Right hindlimb (tissue), 1 donor: ENCODE results near the gene RABGAP1L.
"Not testable (repeated sequence)": the region's sequence is repeated elsewhere in the genome, so short reads cannot be mapped to it uniquely, and the experiment has no call there.

Experiments
- DNase-seq: peaks from one replicate; pipeline ENCODE4 v3.0.0-alpha.2; 2018

The RABGAP1L gene

DNA sequence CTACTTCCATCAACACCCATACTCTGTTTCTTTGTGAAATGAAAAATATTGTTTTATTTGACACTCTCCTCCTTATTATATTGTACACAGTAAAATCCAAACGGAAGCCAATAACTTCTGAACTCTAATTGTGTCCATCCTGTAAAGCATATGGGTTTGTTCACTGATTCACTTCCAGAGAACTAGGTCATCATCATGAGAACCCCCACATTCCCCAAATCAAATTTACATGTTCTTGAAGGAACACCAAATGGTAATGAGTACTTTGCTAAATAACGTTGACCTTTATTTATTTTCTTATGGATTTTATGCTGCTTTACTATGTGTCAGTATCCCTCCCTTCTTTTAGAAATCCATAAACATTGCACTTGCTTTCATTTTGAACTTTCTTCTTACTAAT is 627.0 kb downstream of the RABGAP1L start:
- DNase-seq, result no peak

- DNase-seq, result no peak
Measured at GRCh38 chr1:174786760-174787159, 627.4 kb downstream of the RABGAP1L start.

DNA sequence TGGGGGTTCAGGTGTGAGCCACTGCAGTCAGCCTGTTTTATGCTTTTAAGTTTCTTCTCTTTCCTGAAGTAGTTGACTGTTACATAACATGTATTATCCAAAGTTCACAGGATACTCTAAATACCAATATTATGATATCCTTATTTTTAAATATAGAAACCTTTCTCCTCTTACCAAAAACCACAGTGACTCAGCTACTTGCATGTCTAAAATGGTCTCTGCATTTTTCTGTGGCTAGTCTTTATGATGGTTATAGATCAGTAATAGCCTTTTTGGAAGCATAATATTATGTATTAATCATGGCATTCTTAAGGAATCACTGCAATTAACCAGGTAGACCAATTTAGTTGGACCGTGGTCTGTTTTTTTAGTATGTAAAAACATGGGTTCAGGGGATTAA is 629.7 kb downstream of the RABGAP1L start:
- DNase-seq, result no peak

DNA sequence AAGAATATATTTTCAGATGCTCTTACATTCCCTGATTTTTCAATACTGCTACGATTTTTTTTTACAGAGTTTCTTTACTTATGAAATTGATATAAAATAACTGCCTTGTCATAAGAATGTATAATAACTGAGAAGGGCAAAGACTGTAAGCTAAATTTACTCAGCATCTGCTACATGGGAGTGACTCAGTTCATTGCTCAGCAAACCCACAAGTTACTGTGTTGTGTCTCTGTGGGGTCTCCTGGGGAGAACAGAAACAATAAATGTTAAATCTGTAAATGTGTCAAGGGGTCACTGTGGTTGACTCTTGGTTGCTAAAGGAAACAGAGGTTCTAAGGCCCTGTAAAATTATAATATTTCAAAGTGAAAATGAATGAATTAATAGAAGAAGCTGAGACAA is 630.1 kb downstream of the RABGAP1L start:
- DNase-seq, result no peak

GRCh38 chr1:174791863-174792262 is 632.5 kb downstream of the RABGAP1L start:
- no peak for DNase-seq

GRCh38 chr1:174794861-174795260 is 635.5 kb downstream of the RABGAP1L start:
- DNase-seq, result no peak

DNA sequence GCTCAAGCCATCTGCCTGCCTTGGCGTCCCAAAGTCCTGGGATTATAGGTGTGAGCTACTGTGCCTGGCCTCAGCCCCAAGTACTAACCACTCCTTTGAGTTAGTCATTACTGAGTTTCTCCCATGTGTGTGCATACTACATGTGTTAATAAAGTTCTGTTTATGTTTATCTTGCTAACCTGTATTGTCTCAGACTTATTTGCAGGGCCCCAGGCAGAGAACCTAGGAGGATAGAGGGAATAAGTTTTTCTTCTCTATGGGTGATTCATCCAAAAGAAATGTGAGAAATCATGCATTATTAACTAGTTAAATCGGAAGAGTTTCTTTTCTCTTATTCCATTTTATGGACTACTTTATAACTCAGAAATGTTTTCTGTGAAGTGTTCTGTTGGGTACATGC is 636.5 kb downstream of the RABGAP1L start:
- DNase-seq, result no peak

DNA sequence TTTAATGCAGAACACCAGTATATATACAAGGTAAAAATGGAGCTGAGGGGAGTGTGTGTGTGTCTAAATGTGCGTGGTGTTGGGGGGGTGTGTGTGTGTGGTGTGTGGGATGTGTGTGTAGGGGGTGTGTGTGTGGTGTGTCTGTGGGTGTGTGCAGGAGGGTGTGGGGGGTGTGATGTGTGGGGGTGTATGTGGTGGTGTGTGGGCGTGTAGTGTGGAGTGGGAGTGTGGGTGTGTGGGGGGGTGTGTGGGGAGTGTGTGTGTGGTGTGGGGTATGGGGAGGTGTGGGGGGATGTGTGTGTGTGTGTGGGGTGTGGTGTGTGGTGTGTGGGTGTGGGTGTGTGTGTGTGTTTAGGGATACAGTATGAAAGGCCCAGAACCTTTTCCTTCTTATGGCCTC is 638.1 kb downstream of the RABGAP1L start:
- DNase-seq, result no peak

GRCh38 chr1:174799136-174799479 is 639.8 kb downstream of the RABGAP1L start:
- no peak for DNase-seq

GRCh38 chr1:174800216-174800851 is 641.0 kb downstream of the RABGAP1L start:
- DNase-seq, result peak; percentile 45

DNA sequence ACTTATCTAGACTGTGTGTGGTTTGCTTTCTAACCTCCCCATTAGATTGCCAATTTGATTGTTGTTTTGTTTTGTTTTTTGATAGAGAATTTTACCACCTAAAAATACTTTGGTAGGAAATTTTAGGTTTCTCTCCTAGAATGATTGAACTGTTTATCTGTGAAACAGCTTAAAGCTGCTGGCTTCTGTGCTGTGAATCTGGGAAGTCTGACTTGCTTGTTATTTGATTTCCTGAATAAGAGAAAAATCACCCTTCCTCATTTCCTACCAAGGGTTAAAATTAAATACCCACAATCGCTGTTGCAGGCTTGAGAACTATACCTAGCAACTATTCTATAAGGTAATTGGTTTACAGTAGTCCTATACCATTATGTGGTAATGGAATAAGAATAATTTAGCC is 641.6 kb downstream of the RABGAP1L start:
- no peak for DNase-seq

DNA sequence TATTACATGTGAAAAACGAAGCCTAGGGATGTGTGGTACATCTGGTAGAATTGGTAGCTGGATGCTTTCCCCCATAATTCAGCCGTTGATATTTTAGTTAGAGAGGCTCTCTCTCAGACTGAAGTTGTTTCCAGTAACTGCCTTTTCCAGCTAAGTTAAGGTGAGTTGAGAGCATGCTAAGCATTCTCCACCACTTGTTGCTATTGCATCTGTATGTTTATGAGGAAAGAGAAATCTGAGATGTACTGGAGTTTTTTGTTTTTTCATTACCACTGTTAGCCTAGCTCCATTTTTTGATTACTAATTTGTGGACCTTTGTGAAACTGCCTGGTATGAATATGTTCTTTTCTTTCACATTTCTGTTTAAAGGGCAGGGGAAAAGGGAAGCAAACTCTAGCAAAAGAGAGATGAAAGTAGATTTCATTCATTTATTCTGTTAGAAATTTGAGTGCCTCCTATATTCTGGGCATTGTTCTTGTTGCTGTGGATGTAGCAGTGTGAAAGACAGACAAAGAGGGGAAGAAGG is 650.5 kb downstream of the RABGAP1L start:
- no peak for DNase-seq

GRCh38 chr1:174812016-174812415 is 652.7 kb downstream of the RABGAP1L start:
- no peak for DNase-seq

DNA sequence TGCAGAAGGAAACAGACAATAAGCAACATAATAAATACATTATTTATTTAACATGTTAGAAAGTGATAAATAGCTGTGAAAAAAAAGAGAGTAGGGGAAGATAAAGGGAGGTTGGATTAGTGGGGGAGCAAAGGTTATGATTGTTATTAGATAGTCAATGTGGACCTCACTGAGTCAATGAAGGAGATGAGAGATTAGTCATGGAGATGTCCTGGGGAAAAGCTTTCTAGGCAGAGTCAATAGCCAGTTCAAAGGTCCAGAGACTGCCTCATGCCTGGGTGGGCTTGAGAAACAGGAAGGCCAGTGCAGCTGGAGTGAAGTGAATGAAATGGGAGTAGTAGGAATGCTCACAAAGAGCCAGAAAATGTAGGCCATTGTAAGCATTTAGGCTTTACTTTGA is 653.3 kb downstream of the RABGAP1L start:
- DNase-seq, result no peak

DNA sequence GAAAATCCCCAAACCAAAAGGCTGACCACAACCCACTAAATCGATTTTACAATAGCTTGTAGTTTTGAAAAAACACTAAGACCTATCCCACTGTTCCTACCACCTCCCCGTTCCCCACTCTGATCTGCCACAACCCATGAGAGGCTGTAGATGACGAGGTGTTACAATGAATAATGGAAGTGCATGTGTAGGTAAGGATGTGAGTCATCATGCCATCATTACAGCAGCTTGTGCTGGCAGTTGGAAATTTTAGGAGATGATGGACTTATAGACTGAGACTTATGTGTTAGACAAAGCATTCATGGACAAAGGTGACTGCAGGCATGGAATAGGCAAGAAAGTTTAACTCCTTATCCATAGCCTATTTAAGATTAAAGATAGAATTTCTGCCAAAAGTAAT is 655.7 kb downstream of the RABGAP1L start:
- DNase-seq, result no peak

DNA sequence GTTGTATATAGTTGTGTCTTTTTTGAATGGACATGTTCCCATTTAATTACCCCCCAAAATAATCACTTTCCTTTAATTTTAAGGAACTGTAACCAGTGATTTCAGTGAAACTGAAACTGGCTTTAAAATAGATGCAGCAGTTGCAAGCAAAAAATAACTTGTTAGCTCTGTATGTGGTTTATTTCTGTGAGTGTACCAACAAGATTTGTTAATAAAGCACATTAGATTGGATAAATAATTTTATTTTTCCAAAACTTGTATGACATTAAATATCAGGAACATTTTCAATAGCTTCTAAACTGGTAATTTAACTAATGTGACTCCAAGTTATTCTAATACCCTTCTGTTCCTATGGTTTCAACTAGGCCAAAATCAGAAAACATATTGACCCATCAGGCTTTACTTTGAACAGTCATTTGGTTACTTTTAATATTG is 656.2 kb downstream of the RABGAP1L start:
- DNase-seq, result no peak

DNA sequence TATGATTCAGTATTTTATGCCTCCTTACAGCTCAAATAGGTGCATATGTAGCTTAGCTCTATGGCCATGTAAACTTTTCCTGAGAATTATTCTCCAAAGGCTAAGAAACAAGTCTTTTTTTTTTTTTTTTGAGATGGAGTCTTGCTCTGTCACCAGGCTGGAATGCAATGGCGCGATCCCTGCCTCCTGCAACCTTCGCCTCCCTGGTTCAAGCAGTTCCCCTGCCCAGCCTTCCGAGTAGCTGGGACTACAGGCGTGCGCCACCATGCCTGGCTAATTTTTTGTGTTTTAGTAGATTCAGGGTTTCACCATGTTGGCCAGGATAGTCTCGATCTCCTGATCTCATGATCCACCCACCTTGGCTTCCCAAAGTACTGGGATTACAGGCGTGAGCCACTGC is 657.3 kb downstream of the RABGAP1L start:
- DNase-seq, result not testable (repeated sequence)

- DNase-seq, result no peak
Measured at GRCh38 chr1:174818014-174818616, 658.8 kb downstream of the RABGAP1L start.

- DNase-seq, result no peak
Measured at GRCh38 chr1:174818951-174819350, 659.6 kb downstream of the RABGAP1L start.

- DNase-seq, result no peak
Measured at GRCh38 chr1:174819596-174819995, 660.3 kb downstream of the RABGAP1L start.

GRCh38 chr1:174825127-174825526 is 665.8 kb downstream of the RABGAP1L start:
- no peak for DNase-seq

DNA sequence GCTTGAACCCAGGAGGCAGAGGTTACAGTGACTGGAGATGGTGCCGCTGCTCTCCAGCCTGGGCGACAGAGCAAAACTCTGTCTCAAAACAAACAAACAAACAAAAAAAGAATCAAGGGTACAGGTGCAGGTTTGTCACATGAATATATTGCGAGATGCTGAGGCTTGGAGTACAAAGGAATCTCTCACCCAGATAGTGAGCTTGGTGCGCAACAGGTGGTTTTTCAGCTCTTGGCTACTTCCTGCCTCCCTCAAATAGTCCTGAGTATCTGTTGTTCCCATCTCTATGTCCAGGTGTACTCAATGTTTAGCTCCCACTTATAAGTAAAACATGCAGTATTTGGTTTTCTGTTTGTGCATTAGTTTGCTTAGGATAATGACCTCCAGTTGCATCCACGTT is 666.5 kb downstream of the RABGAP1L start:
- no peak for DNase-seq

- no peak for DNase-seq
Measured at GRCh38 chr1:174828264-174828663, 668.9 kb downstream of the RABGAP1L start.

DNA sequence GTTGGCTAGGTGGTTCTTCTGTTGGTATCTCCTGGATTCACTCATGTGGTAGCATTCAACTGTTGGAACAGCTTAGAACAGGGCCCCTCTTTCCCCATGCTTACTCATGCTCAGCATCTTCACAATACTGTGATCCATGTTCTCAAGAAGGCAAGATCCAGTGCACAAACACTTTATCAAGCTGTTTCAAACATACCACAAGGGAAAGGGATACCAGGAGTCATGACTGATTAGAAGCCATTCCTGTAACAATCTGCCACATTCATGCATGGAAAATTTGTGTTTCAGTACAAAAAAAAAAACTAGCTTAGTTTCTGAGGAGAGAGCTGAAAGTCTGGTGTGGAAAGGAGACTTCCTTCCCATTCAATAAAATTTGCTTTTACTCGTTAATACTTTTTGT is 670.7 kb downstream of the RABGAP1L start:
- DNase-seq, result no peak

DNA sequence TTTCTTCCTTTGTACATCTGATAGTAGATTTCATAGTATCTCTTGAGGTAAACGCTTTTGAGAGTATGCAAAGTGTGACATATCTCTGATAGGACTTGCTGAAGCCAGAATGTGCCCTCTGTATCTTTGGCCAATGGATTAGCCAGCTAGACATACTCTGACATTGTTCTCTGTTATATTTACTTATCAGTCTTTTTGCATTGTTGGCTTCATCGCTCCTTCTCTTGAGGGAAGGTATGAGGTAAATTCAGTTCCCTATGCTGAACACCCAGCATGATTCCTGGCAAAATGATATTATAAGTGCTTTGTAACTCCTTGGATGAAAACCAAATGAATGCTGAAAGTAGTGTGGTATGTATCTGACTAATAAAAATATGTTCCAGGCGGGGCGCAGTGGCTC is 677.2 kb downstream of the RABGAP1L start:
- DNase-seq, result no peak
